Measurements from ENCODE around the gene SLC36A2.
"Not testable (repeated sequence)": the region's sequence is repeated elsewhere in the genome, so short reads cannot be mapped to it uniquely, and the experiment has no call there.

SLC36A2 gene

GRCh38 chr5:151347369-151347768, at the start of gene SLC36A2:
Gene SLC36A2 (minus strand): TSS chr5:151347559. CDS start chr5:151347460, 99 bp downstream.
- Mint-ChIP-seq H3K27me3 (peaks cover 56% of the 10 kb centered on the region), H3K4me3 (no peak within 1 kb of the TSS), H3K4me1 (no peaks in the 10 kb centered on the region), H3K27ac (no peak within 1 kb of the TSS), H3K9me3 (no peaks in the 10 kb centered on the region)
- ATAC-seq (no peak), DNase-seq (no peak)

- Mint-ChIP-seq H3K27ac (no peak overlapping the region), H3K4me1 (no peaks in the 10 kb centered on the region)
- ATAC-seq = no peak
These were observed 41.6 kb upstream of the SLC36A2 start for GRCh38 chr5:151388960-151389359.

GRCh38 chr5:151384106-151384505, 36.7 kb upstream of the SLC36A2 start:
- no peak for DNase-seq
- H3K27ac Mint-ChIP-seq = no peak overlapping the region
- no peaks in the 10 kb centered on the region for H3K4me1 Mint-ChIP-seq
- peaks cover 17% of the 10 kb centered on the region for H3K27me3 Mint-ChIP-seq
- no peaks in the 10 kb centered on the region for H3K9me3 Mint-ChIP-seq
- ATAC-seq = no peak
- no peak overlapping the region for H3K4me3 Mint-ChIP-seq

More at GRCh38 chr5:151388960-151389359, 41.6 kb upstream of the SLC36A2 start:
- peaks cover 37% of the 10 kb centered on the region for H3K27me3 Mint-ChIP-seq
- DNase-seq = no peak
- no peak overlapping the region for H3K4me3 Mint-ChIP-seq
- H3K9me3 Mint-ChIP-seq = peaks cover 6 to 10% of the 10 kb centered on the region in 2 donors

- Mint-ChIP-seq H3K27ac (no peak overlapping the region), H3K9me3 (no peaks in the 10 kb centered on the region), H3K4me3 (no peak overlapping the region), H3K27me3 (peaks cover 17% of the 10 kb centered on the region), H3K4me1 (no peaks in the 10 kb centered on the region)
- no peak for DNase-seq
- no peak for ATAC-seq
These were observed 35.7 kb upstream of the SLC36A2 start for GRCh38 chr5:151383011-151383410.

- ATAC-seq = no peak
- no peaks in the 10 kb centered on the region for H3K9me3 Mint-ChIP-seq
- no peak for DNase-seq
- no peaks in the 10 kb centered on the region for H3K4me1 Mint-ChIP-seq
- no peak overlapping the region for H3K27ac Mint-ChIP-seq
- no peak overlapping the region for H3K4me3 Mint-ChIP-seq
- peaks cover 17% of the 10 kb centered on the region for H3K27me3 Mint-ChIP-seq
These were observed 35.2 kb upstream of the SLC36A2 start for GRCh38 chr5:151382576-151382975.

GRCh38 chr5:151381899-151382298, 34.5 kb upstream of the SLC36A2 start:
- Mint-ChIP-seq H3K27ac (no peak overlapping the region), H3K4me1 (no peaks in the 10 kb centered on the region), H3K4me3 (no peak overlapping the region), H3K27me3 (peaks cover 14% of the 10 kb centered on the region), H3K9me3 (no peaks in the 10 kb centered on the region)
- DNase-seq = no peak
- no peak for ATAC-seq

GRCh38 chr5:151378616-151379015, 31.3 kb upstream of the SLC36A2 start:
- no peak for ATAC-seq
- no peak overlapping the region for H3K4me3 Mint-ChIP-seq
- no peak for DNase-seq
- H3K27ac Mint-ChIP-seq = no peak overlapping the region
- H3K27me3 Mint-ChIP-seq = peaks cover 7% of the 10 kb centered on the region
- no peaks in the 10 kb centered on the region for H3K9me3 Mint-ChIP-seq
- no peaks in the 10 kb centered on the region for H3K4me1 Mint-ChIP-seq

GRCh38 chr5:151374539-151374938, 27.2 kb upstream of the SLC36A2 start:
- no peak overlapping the region for H3K27ac Mint-ChIP-seq
- ATAC-seq (no peak), DNase-seq (no peak)
- no peaks in the 10 kb centered on the region for H3K9me3 Mint-ChIP-seq
- H3K4me3 Mint-ChIP-seq = no peak overlapping the region
- H3K27me3 Mint-ChIP-seq = no peaks in the 10 kb centered on the region
- H3K4me1 Mint-ChIP-seq = no peaks in the 10 kb centered on the region

- H3K27ac Mint-ChIP-seq, ATAC-seq, H3K4me1 Mint-ChIP-seq, DNase-seq, H3K4me3 Mint-ChIP-seq, H3K27me3 Mint-ChIP-seq: not testable (repeated sequence)
- peaks cover 35 to 46% of the 10 kb centered on the region in 2 donors for H3K9me3 Mint-ChIP-seq
These were observed 19.7 kb upstream of the SLC36A2 start for GRCh38 chr5:151367038-151367437.

- ATAC-seq (no peak), DNase-seq (no peak)
- H3K4me1 Mint-ChIP-seq = no peaks in the 10 kb centered on the region
- no peak overlapping the region for H3K27ac Mint-ChIP-seq
- H3K9me3 Mint-ChIP-seq = peaks cover 36 to 39% of the 10 kb centered on the region in 2 donors
- H3K27me3 Mint-ChIP-seq = no peaks in the 10 kb centered on the region
- H3K4me3 Mint-ChIP-seq = no peak overlapping the region
These were observed 16.3 kb upstream of the SLC36A2 start for GRCh38 chr5:151363673-151364072.

- Mint-ChIP-seq H3K27me3 (no peaks in the 10 kb centered on the region), H3K9me3 (peaks cover 32 to 34% of the 10 kb centered on the region in 2 donors)
- ATAC-seq = no peak
These were observed 15.6 kb upstream of the SLC36A2 start for GRCh38 chr5:151362970-151363369.

GRCh38 chr5:151359391-151359790, 12.0 kb upstream of the SLC36A2 start:
- Mint-ChIP-seq H3K9me3 (peaks cover 11 to 20% of the 10 kb centered on the region in 2 donors), H3K27me3 (no peaks in the 10 kb centered on the region), H3K4me1 (no peaks in the 10 kb centered on the region), H3K27ac (no peak overlapping the region), H3K4me3 (no peak overlapping the region)
- DNase-seq = no peak
- no peak for ATAC-seq

More at GRCh38 chr5:151362970-151363369, 15.6 kb upstream of the SLC36A2 start:
- no peak overlapping the region for H3K4me3 Mint-ChIP-seq
- no peak for DNase-seq
- H3K4me1 Mint-ChIP-seq = no peaks in the 10 kb centered on the region
- no peak overlapping the region for H3K27ac Mint-ChIP-seq

GRCh38 chr5:151357792-151358191, 10.4 kb upstream of the SLC36A2 start:
- H3K4me1 Mint-ChIP-seq = no peaks in the 10 kb centered on the region
- ATAC-seq (no peak), DNase-seq (no peak)
- peaks cover 2 to 12% of the 10 kb centered on the region in 2 donors for H3K9me3 Mint-ChIP-seq
- H3K27me3 Mint-ChIP-seq = no peaks in the 10 kb centered on the region
- H3K4me3 Mint-ChIP-seq = no peak overlapping the region
- no peak overlapping the region for H3K27ac Mint-ChIP-seq

GRCh38 chr5:151357097-151357496, 9.7 kb upstream of the SLC36A2 start:
- no peak for ATAC-seq
- H3K27me3 Mint-ChIP-seq = no peaks in the 10 kb centered on the region

GRCh38 chr5:151351671-151352070, 4.3 kb upstream of the SLC36A2 start:
- ATAC-seq = no peak
- Mint-ChIP-seq H3K9me3 (no peaks in the 10 kb centered on the region), H3K4me1 (no peaks in the 10 kb centered on the region), H3K4me3 (no peak overlapping the region), H3K27me3 (peaks cover 16% of the 10 kb centered on the region), H3K27ac (no peak overlapping the region)
- no peak for DNase-seq

More at GRCh38 chr5:151357097-151357496, 9.7 kb upstream of the SLC36A2 start:
- no peaks in the 10 kb centered on the region for H3K4me1 Mint-ChIP-seq
- no peak for DNase-seq
- no peak overlapping the region for H3K27ac Mint-ChIP-seq
- peaks cover 0 to 8% of the 10 kb centered on the region in 2 donors for H3K9me3 Mint-ChIP-seq
- no peak overlapping the region for H3K4me3 Mint-ChIP-seq

- no peak for ATAC-seq
- no peak overlapping the region for H3K4me3 Mint-ChIP-seq
- DNase-seq = no peak
- no peaks in the 10 kb centered on the region for H3K4me1 Mint-ChIP-seq
- no peak overlapping the region for H3K27ac Mint-ChIP-seq
- H3K27me3 Mint-ChIP-seq = peaks cover 45% of the 10 kb centered on the region
- no peaks in the 10 kb centered on the region for H3K9me3 Mint-ChIP-seq
These were observed 1.4 kb upstream of the SLC36A2 start for GRCh38 chr5:151348789-151349188.

GRCh38 chr5:151345808-151346478, 1.4 kb downstream of the SLC36A2 start:
- no peak for ATAC-seq
- no peak overlapping the region for H3K27ac Mint-ChIP-seq
- H3K9me3 Mint-ChIP-seq = no peaks in the 10 kb centered on the region
- H3K27me3 Mint-ChIP-seq = peaks cover 71% of the 10 kb centered on the region
- no peak overlapping the region for H3K4me3 Mint-ChIP-seq
- H3K4me1 Mint-ChIP-seq = no peaks in the 10 kb centered on the region
- DNase-seq = no peak

All from stimulated activated naive CD8-positive, alpha-beta T cell treated with anti-CD3 and anti-CD28 coated beads, Interleukin-15, amount 100 ng/mL, for 72 hours (primary cell).